IMR-90 (cell line): ENCODE results near the gene LMOD2. TPM values are rescaled to one million over a fixed set of nuclear protein-coding genes. Genes with fewer than 3 reads are reported as not detected.

Source experiments
- ATAC-seq: fragments of 200-7000 bp; cut with Tn5 transposase; 2 replicates; pipeline ENCODE4 v1.9.1; 2020; ENCODE audit warnings: low read depth, mild to moderate bottlenecking, moderate library complexity
- BruUV-seq: library from RNA; stranded (reverse); fragments of 400-500 nt; replicated peaks from 2 replicates; lab custom pipeline; 2021; lab: Mats Ljungman, UMichigan
- CTCF ChIA-PET: fragments of 300-600 bp; formaldehyde crosslinking; extraction: SDS; loops from one replicate; lab custom pipeline; 2021; ENCODE audit warnings: antibody characterized with exemption; lab: Yijun Ruan, JAX
- POLR2A ChIA-PET: fragments of 300-600 bp; sonication (Branson Sonifier 250); formaldehyde crosslinking; loops from one replicate; lab custom pipeline; 2022; ENCODE audit warnings: antibody characterized with exemption; ENCODE audit not compliant: unreplicated experiment; lab: Charles Lee
- DNase-seq: peaks from one replicate; pipeline ENCODE4 v3.0.0; 2013
- H2AFZ ChIP-seq: replicated peaks from 2 replicates; pipeline ENCODE3; 2013; ENCODE audit warnings: low read length, mild to moderate bottlenecking; ENCODE audit not compliant: poor library complexity
- H2AK5ac ChIP-seq: 2 replicates; pipeline ENCODE4 v1.6.1; 2013; ENCODE audit warnings: low read depth, low read length, inconsistent platforms
- H2AK9ac ChIP-seq: replicated peaks from 2 replicates; pipeline ENCODE3; 2013; ENCODE audit warnings: mild to moderate bottlenecking, low read depth, low read length, moderate library complexity; ENCODE audit not compliant: poor library complexity
- H2BK120ac ChIP-seq: 2 replicates; pipeline ENCODE4 v1.6.1; 2013; ENCODE audit warnings: low read depth, low read length, inconsistent platforms
- H2BK15ac ChIP-seq: 3 replicates; pipeline ENCODE4 v1.6.1; 2013; ENCODE audit warnings: low read depth, low read length, inconsistent platforms
- H2BK20ac ChIP-seq: 2 replicates; pipeline ENCODE4 v1.6.1; 2013; ENCODE audit warnings: low read depth, mild to moderate bottlenecking, inconsistent platforms, low read length, moderate library complexity
- H2BK5ac ChIP-seq: 2 replicates; pipeline ENCODE4 v1.6.1; 2013; ENCODE audit warnings: mild to moderate bottlenecking, low read depth, low read length, inconsistent platforms; ENCODE audit not compliant: poor library complexity, severe bottlenecking
- H3K14ac ChIP-seq: replicated peaks from 2 replicates; pipeline ENCODE4 v1.6.1; 2013; ENCODE audit warnings: low read depth, low read length, inconsistent platforms
- H3K18ac ChIP-seq: 2 replicates; pipeline ENCODE4 v1.6.1; 2013; ENCODE audit warnings: low read depth, low read length, control low read depth
- H3K23ac ChIP-seq: 2 replicates; pipeline ENCODE4 v1.6.1; 2013; ENCODE audit warnings: low read depth, low read length, inconsistent platforms
- H3K27ac ChIP-seq: 2 replicates; pipeline ENCODE4 v1.5.1; 2013; ENCODE audit warnings: mild to moderate bottlenecking, control low read depth, low read length; ENCODE audit not compliant: insufficient read depth
- H3K27me3 ChIP-seq: 2 replicates; pipeline ENCODE4 v1.6.1; 2013; ENCODE audit warnings: low read length; ENCODE audit not compliant: control insufficient read depth, insufficient read depth
- H3K36me3 ChIP-seq: 2 replicates; pipeline ENCODE4 v1.6.1; 2013; ENCODE audit warnings: low read length, mixed read lengths; ENCODE audit not compliant: control insufficient read depth, insufficient read depth
- H3K4ac ChIP-seq: 2 replicates; pipeline ENCODE4 v1.6.1; 2013; ENCODE audit warnings: low read depth, low read length, inconsistent platforms
- H3K4me1 ChIP-seq: 2 replicates; pipeline ENCODE4 v1.6.1; 2013; ENCODE audit warnings: low read length, mixed read lengths; ENCODE audit not compliant: control insufficient read depth, insufficient read depth
- H3K4me2 ChIP-seq: 2 replicates; pipeline ENCODE4 v1.6.1; 2013; ENCODE audit warnings: low read depth, mild to moderate bottlenecking, control low read depth, low read length, moderate library complexity
- H3K4me3 ChIP-seq: 2 replicates; pipeline ENCODE4 v1.5.1; 2013; ENCODE audit warnings: low read depth, mild to moderate bottlenecking, control low read depth, low read length, moderate library complexity; ENCODE audit not compliant: insufficient read depth
- H3K56ac ChIP-seq: 2 replicates; pipeline ENCODE4 v1.6.1; 2013; ENCODE audit warnings: low read length, inconsistent platforms; ENCODE audit not compliant: insufficient read depth; ENCODE audit errors: extremely low read depth
- H3K79me1 ChIP-seq, 2 experiments: 2 replicates each; pipeline ENCODE4 v1.6.1; 2013; ENCODE audit warnings: low read length in 2 of 2, inconsistent platforms in 1 of 2, low read depth in 1 of 2
- H3K9ac ChIP-seq: 2 replicates; pipeline ENCODE4 v1.6.1; 2013; ENCODE audit warnings: low read depth, low read length, control low read depth
- H3K9me1 ChIP-seq: 2 replicates; pipeline ENCODE4 v1.6.1; 2013; ENCODE audit warnings: low read length, inconsistent platforms; ENCODE audit not compliant: insufficient read depth
- H3K9me3 ChIP-seq: 2 replicates; pipeline ENCODE4 v1.6.1; 2013; ENCODE audit warnings: low read length; ENCODE audit not compliant: control insufficient read depth, insufficient read depth
- H4K20me1 ChIP-seq: 2 replicates; pipeline ENCODE4 v1.6.1; 2013; ENCODE audit warnings: low read length, inconsistent platforms; ENCODE audit not compliant: insufficient read depth
- H4K5ac ChIP-seq: 2 replicates; pipeline ENCODE4 v1.6.1; 2013; ENCODE audit warnings: mild to moderate bottlenecking, low read depth, low read length, control low read depth
- H4K8ac ChIP-seq, 2 experiments: 2 replicates each; pipeline ENCODE4 v1.6.1; 2013; ENCODE audit warnings: low read depth in 2 of 2, low read length in 2 of 2, control low read depth in 1 of 2, inconsistent platforms in 1 of 2
- H4K91ac ChIP-seq: 2 replicates; pipeline ENCODE4 v1.6.1; 2013; ENCODE audit warnings: low read depth, low read length, inconsistent platforms; ENCODE audit not compliant: insufficient read depth
- CEBPB ChIP-seq: IDR thresholded peaks from 2 replicates; pipeline ENCODE4 v1.6.1; 2012; ENCODE audit warnings: low read depth, low read length, improper control_type of control experiment
- CHD1 ChIP-seq: IDR thresholded peaks from 2 replicates; pipeline ENCODE4 v1.6.1; 2012; ENCODE audit warnings: low read depth, low read length, improper control_type of control experiment
- ELK1 ChIP-seq: fragments of 150-350 bp; IDR thresholded peaks from 2 replicates; pipeline ENCODE4 v1.6.1; 2016; ENCODE audit warnings: low read depth, mild to moderate bottlenecking, low read length, moderate library complexity, borderline replicate concordance
- FOS ChIP-seq: fragments of 150-350 bp; IDR thresholded peaks from 2 replicates; pipeline ENCODE4 v1.6.1; 2016; ENCODE audit warnings: low read depth, low read length
- MAFK ChIP-seq: IDR thresholded peaks from 2 replicates; pipeline ENCODE4 v1.6.1; 2012; ENCODE audit warnings: low read depth, low read length, improper control_type of control experiment
- MAZ ChIP-seq: IDR thresholded peaks from 2 replicates; pipeline ENCODE4 v1.6.1; 2012; ENCODE audit warnings: low read depth, mild to moderate bottlenecking, low read length, improper control_type of control experiment, moderate library complexity, borderline replicate concordance
- MXI1 ChIP-seq: IDR thresholded peaks from 2 replicates; pipeline ENCODE4 v1.6.1; 2012; ENCODE audit warnings: low read depth, mild to moderate bottlenecking, low read length, moderate library complexity, borderline replicate concordance
- POLR2A ChIP-seq: IDR thresholded peaks from 2 replicates; pipeline ENCODE4 v1.6.1; 2012; ENCODE audit warnings: mild to moderate bottlenecking, low read depth, low read length
- RAD21 ChIP-seq: IDR thresholded peaks from 2 replicates; pipeline ENCODE4 v1.6.1; 2012; ENCODE audit warnings: low read length, improper control_type of control experiment
- RCOR1 ChIP-seq: IDR thresholded peaks from 2 replicates; pipeline ENCODE4 v1.6.1; 2012; ENCODE audit warnings: mild to moderate bottlenecking, low read length, improper control_type of control experiment; ENCODE audit not compliant: insufficient replicate concordance
- RFX5 ChIP-seq: IDR thresholded peaks from 2 replicates; pipeline ENCODE4 v1.8.0; 2012; ENCODE audit warnings: low read depth, mild to moderate bottlenecking, low read length, moderate library complexity
- SMC3 ChIP-seq: fragments of 150-350 bp; IDR thresholded peaks from 2 replicates; pipeline ENCODE4 v1.6.1; 2016; ENCODE audit warnings: low read depth, mild to moderate bottlenecking, antibody characterized with exemption, low read length, moderate library complexity
- WGBS, 2 experiments: methylation state at CpG; one replicate each; pipeline versions ENCODE4 v1.1.5 to v1.1.7; 2013; ENCODE audit warnings: missing lambda C conversion rate in 2 of 2; ENCODE audit not compliant: insufficient read length in 1 of 2; ENCODE audit errors: extremely low coverage in 2 of 2; 5-methylcytosine and 5-hydroxymethylcytosine counted together
- dilution Hi-C: fragments of 300-500 bp; cut with HindIII; formaldehyde crosslinking; loops from one replicate; pipeline ENCODE4 v1.14.3; 2018; ENCODE audit warnings: low sequenced_read_pairs; ENCODE audit not compliant: unreplicated experiment
- in situ Hi-C: fragments of 300-500 bp; cut with MboI; formaldehyde crosslinking; loops from 3 replicates; pipeline ENCODE4 v1.14.3; 2019; ENCODE audit warnings: low sequenced_read_pairs, inconsistent platforms, mixed read lengths
- intact Hi-C: fragments of 100-400 bp; cut with micrococcal nuclease; formaldehyde crosslinking; loops from 2 replicates; pipeline ENCODE4 v1.10.0; 2022
- polyA plus RNA-seq, 3 experiments: library from polyadenylated mRNA; depleted of rRNA; stranded (reverse); fragments of >200 nt; gene quantifications; 2 replicates each; pipeline ENCODE4 v1.2.3, GENCODE V29; 2012; ENCODE audit warnings: low replicate concordance in 1 of 3
- total RNA-seq: library from RNA; depleted of rRNA; stranded (reverse); fragments of >200 nt; gene quantifications from 2 replicates; pipeline ENCODE4 v1.2.3, GENCODE V29; 2012

The LMOD2 gene
- total and polyA plus RNA-seq, 2 of the 4 experiments (the other 2 are of a cell fraction), result not detected

DNA sequence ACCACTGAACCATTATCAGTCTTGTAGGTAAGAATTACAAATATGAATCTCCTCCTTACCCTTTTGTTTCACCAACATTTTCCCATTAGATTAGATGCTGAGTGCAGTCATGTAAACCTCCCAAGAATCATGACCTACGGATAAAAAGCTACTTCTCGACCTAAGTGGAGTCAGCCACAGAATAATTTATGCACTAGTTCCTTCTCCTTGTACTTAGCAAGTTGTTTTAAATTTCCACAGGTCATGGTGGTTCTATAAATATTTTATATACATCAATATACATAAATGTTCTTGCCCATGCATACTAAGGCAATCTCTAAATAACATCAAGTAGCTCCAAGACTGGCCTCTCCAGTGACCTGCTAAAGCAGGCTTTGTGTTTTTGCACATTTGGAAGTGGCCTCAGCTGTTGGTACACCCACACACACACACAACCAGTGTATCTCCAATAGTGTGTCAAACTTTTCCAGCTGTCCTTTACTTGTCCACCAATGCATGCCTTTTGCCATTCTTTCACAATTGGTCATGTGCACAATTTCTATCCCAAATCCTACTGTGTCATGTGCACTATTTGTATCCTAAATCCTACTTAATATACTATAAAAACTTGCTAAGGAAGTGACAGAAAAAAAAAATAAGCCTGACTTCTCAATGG lies 21.5 kb downstream of the LMOD2 start:
- Histone ChIP-seq H4K91ac (no peak overlapping the region), H3K79me1 (no peaks in the 10 kb centered on the region), H2BK15ac (no peak overlapping the region), H3K4me1 (peaks cover 7% of the 10 kb centered on the region; the same call in 1 of the 2 replicates), H3K18ac (no peak overlapping the region), H3K23ac (no peak overlapping the region), H2AK5ac (no peak overlapping the region), H3K9me1 (no peaks in the 10 kb centered on the region; the same call in 1 of the 2 replicates), H4K8ac (no peak overlapping the region), H3K36me3 (peaks cover 4% of the 10 kb centered on the region), H3K56ac (no peak overlapping the region), H4K5ac (no peak overlapping the region), H2BK5ac (no peak overlapping the region), H3K4me2 (no peak overlapping the region), H3K14ac (no peak overlapping the region), H3K4ac (no peak overlapping the region), H3K4me3 (no peak overlapping the region), H2BK20ac (no peak overlapping the region), H2AK9ac (no peak overlapping the region), H3K27ac (no peak overlapping the region), H3K27me3 (no peaks in the 10 kb centered on the region), H2BK120ac (no peak overlapping the region), H3K9ac (no peak overlapping the region), H2AFZ (no peak overlapping the region), H3K9me3 (no peaks in the 10 kb centered on the region), H4K20me1 (no peaks in the 10 kb centered on the region)
- in situ Hi-C loops, result no loop called here
- no CpG with 5 or more reads among the region's 2 CpGs for WGBS, 2 experiments
- dilution Hi-C loops, result no loop called here
- DNase-seq (no peak), ATAC-seq (no peak)
- POLR2A ChIA-PET, result no interaction called here
- no peak for TF ChIP-seq RFX5
- TF ChIP-seq ELK1, result no peak
- TF ChIP-seq RCOR1, result no peak
- TF ChIP-seq POLR2A, result no peak
- no peak for TF ChIP-seq CHD1
- no peak for TF ChIP-seq MAZ
- TF ChIP-seq SMC3, result no peak
- no peak for TF ChIP-seq FOS
- TF ChIP-seq MXI1, result no peak
- TF ChIP-seq CEBPB, result no peak
- no peak for TF ChIP-seq MAFK
- no peak for TF ChIP-seq RAD21
- CTCF ChIA-PET, result interaction anchor here (0.7 to 0.8 kb wide), 2 partner anchors 38 to 68 kb away, joined by 3 read pairs; no protein-coding TSS in a partner anchor
- intact Hi-C loops, result no loop called here
- no TSS peak for BruUV-seq
